ENCODE measurements around the gene FOXO1. TPM values are rescaled to one million over a fixed set of nuclear protein-coding genes. Genes with fewer than 3 reads are reported as not detected.

FOXO1 gene
- total RNA-seq, 1 experiment from 2014 or later = 12.2 TPM

GRCh38 chr13:40626977-40627376 is 39.5 kb downstream of the FOXO1 start:
- Histone ChIP-seq H4K20me1 (ENCODE audit: insufficient read depth) (no peaks in the 10 kb centered on the region), H2AFZ (ENCODE audit: low read depth, low read length, poor library complexity, severe bottlenecking) (no peak overlapping the region), H3K9ac (ENCODE audit: low read length) (no peak overlapping the region), H3K4me3 (replicated peaks in 1 of 2; ENCODE audit: low read depth in 1 of 2, low read length in 2 of 2) (no peak overlapping the region), H3K9me2 (ENCODE audit: insufficient read depth) (no peaks in the 10 kb centered on the region), H3K9me3 (ENCODE audit: control insufficient read depth in 1 of 2, insufficient read depth in 1 of 2, low read depth in 1 of 2, low read length in 2 of 2) (no peaks in the 10 kb centered on the region), H3K36me3 (ENCODE audit: control insufficient read depth in 1 of 2, insufficient read depth in 2 of 2, low read length in 2 of 2) (no peaks in the 10 kb centered on the region), H3K4me2 (ENCODE audit: low read length) (no peak overlapping the region), H3K4me1 (ENCODE audit: control insufficient read depth in 1 of 2, insufficient read depth in 2 of 2, low read length in 2 of 2) (no peaks in the 10 kb centered on the region), H3K27ac (ENCODE audit: low read depth, low read length) (no peak overlapping the region), H3K27me3 (ENCODE audit: insufficient read depth, low read length) (no peaks in the 10 kb centered on the region), H3K79me2 (ENCODE audit: insufficient read depth, low read length) (0 out of 2 replicates have a peak, but pooled peaks cover 5% of the 10 kb centered on the region)
- ATAC-seq (no peak), DNase-seq (ENCODE audit: low read depth, low spot score) (no peak)
- TF ChIP-seq POLR2AphosphoS5 (IDR thresholded peaks at IDR 0.05; ENCODE audit: low read depth, low read length) (no peak), ZNF274 (IDR thresholded peaks at IDR 0.05; ENCODE audit: low read depth, low read length) (no peak), ATF3 (IDR thresholded peaks at IDR 0.05) (no peak), EGR1 (IDR thresholded peaks at IDR 0.05; ENCODE audit: low read depth) (no peak)
- ChIA-PET CTCF (no interaction called here), POLR2A (no interaction called here), RAD21 (ENCODE audit: low non-redundant PET in 1 of 2, low total read pairs in 2 of 2, uncharacterized antibody in 2 of 2, unreplicated experiment in 2 of 2) (no interaction called here)
- no TSS peak for BruUV-seq (replicated peaks)
- intact Hi-C loops (cut with micrococcal nuclease) = no loop called here

GRCh38 chr13:40626561-40626960 is 39.9 kb downstream of the FOXO1 start:
- H4K20me1 ChIP-seq (ENCODE audit: insufficient read depth) = no peaks in the 10 kb centered on the region; the same call in 1 of the 2 replicates
- H3K4me3 ChIP-seq (replicated peaks in 1 of 2; ENCODE audit: low read depth in 1 of 2, low read length in 2 of 2) = no peak overlapping the region
- ChIA-PET RAD21 (ENCODE audit: low non-redundant PET in 1 of 2, low total read pairs in 2 of 2, uncharacterized antibody in 2 of 2, unreplicated experiment in 2 of 2) (no interaction called here), POLR2A (no interaction called here), CTCF (no interaction called here)
- H3K36me3 ChIP-seq (ENCODE audit: control insufficient read depth in 1 of 2, insufficient read depth in 2 of 2, low read length in 2 of 2) = no peaks in the 10 kb centered on the region
- H3K27ac ChIP-seq (ENCODE audit: low read depth, low read length) = no peak overlapping the region
- H2AFZ ChIP-seq (ENCODE audit: low read depth, low read length, poor library complexity, severe bottlenecking) = no peak overlapping the region
- H3K9me3 ChIP-seq (ENCODE audit: control insufficient read depth in 1 of 2, insufficient read depth in 1 of 2, low read depth in 1 of 2, low read length in 2 of 2) = no peaks in the 10 kb centered on the region
- BruUV-seq (replicated peaks) = no TSS peak
- no peaks in the 10 kb centered on the region for H3K9me2 ChIP-seq (ENCODE audit: insufficient read depth)
- no peaks in the 10 kb centered on the region for H3K4me1 ChIP-seq (ENCODE audit: control insufficient read depth in 1 of 2, insufficient read depth in 2 of 2, low read length in 2 of 2)
- no peak for TF ChIP-seq CTCF (IDR thresholded peaks at IDR 0.05 in 2 of 3, conservative IDR thresholded peaks at IDR 0.05 in 1 of 3; ENCODE audit: borderline replicate concordance in 1 of 3, insufficient read depth in 1 of 3, low read depth in 2 of 3, low read length in 2 of 3)
- no peaks in the 10 kb centered on the region for H3K27me3 ChIP-seq (ENCODE audit: insufficient read depth, low read length)
- H3K4me2 ChIP-seq (ENCODE audit: low read length) = no peak overlapping the region
- H3K79me2 ChIP-seq (ENCODE audit: insufficient read depth, low read length) = 0 out of 2 replicates have a peak, but pooled peaks cover 5% of the 10 kb centered on the region
- no peak overlapping the region for H3K9ac ChIP-seq (ENCODE audit: low read length)
- intact Hi-C loops (cut with micrococcal nuclease) = no loop called here
- ATAC-seq = no peak
- DNase-seq (ENCODE audit: low read depth, low spot score) = no peak

Data from HCT116 (cell line).